HepG2 (cell line): ENCODE measurements around the gene RAD21L1. TPM values are rescaled to one million over a fixed set of nuclear protein-coding genes. Genes with fewer than 3 reads are reported as not detected.

Experiments used
- HOXA7 ChIP-seq: sonication (generic); formaldehyde crosslinking; IDR thresholded peaks from 2 replicates; pipeline ENCODE4 v1.8.1; 2022; ENCODE audit warnings: mild to moderate bottlenecking, missing genetic modification reagents, moderate library complexity
- KIAA2018 ChIP-seq: sonication (generic); formaldehyde crosslinking; IDR thresholded peaks from 2 replicates; pipeline ENCODE4 v1.5.0; 2020; ENCODE audit warnings: mild to moderate bottlenecking, missing genetic modification reagents, borderline replicate concordance
- MED1 ChIP-seq: sonication (generic); formaldehyde crosslinking; IDR thresholded peaks from 2 replicates; pipeline ENCODE4 v1.4.0; 2020; ENCODE audit warnings: missing genetic modification reagents
- SCMH1 ChIP-seq: sonication (generic); formaldehyde crosslinking; IDR thresholded peaks from 2 replicates; pipeline ENCODE4 v1.9.0; 2021; ENCODE audit warnings: missing genetic modification reagents, mild to moderate bottlenecking, borderline replicate concordance
- SIN3A ChIP-seq: IDR thresholded peaks from 2 replicates; pipeline ENCODE4 v1.6.1; 2011; ENCODE audit warnings: low read depth, mild to moderate bottlenecking, control low read depth, low read length, borderline replicate concordance
- ZNF432 ChIP-seq: sonication (generic); formaldehyde crosslinking; IDR thresholded peaks from 2 replicates; pipeline ENCODE4 v1.5.0; 2020; ENCODE audit warnings: missing genetic modification reagents, mild to moderate bottlenecking, borderline replicate concordance
- ZNF703 ChIP-seq: sonication (generic); formaldehyde crosslinking; IDR thresholded peaks from 2 replicates; pipeline ENCODE4 v1.5.1; 2020; ENCODE audit warnings: missing genetic modification reagents, mild to moderate bottlenecking, moderate library complexity, borderline replicate concordance
- ZNF709 ChIP-seq: sonication (generic); formaldehyde crosslinking; IDR thresholded peaks from 2 replicates; pipeline ENCODE4 v1.5.0; 2020; ENCODE audit warnings: mild to moderate bottlenecking, missing genetic modification reagents
- ZNF883 ChIP-seq: sonication (generic); formaldehyde crosslinking; IDR thresholded peaks from 2 replicates; pipeline ENCODE4 v1.5.1; 2020; ENCODE audit warnings: mild to moderate bottlenecking, missing genetic modification reagents; ENCODE audit errors: not compliant biosample characterization
- polyA plus RNA-seq, 8 experiments: library from polyadenylated mRNA; depleted of rRNA in 3 of 8; stranded (reverse) in 7 of 8; unstranded in 1 of 8; fragments of >200 nt; fragmentation: Illumina TruSeq in 4 of 8; extraction: Trizol in 4 of 8; gene quantifications; 2 replicates each; pipeline versions ENCODE4 v1.2.1 to v1.2.3, GENCODE V29; 2011 to 2016; ENCODE audit warnings: low read depth in 4 of 8, missing spikeins in 1 of 8, mixed read lengths in 1 of 8; ENCODE audit not compliant: insufficient read depth in 1 of 8
- total RNA-seq, 5 experiments: library from RNA; depleted of rRNA; stranded (reverse); fragments of >200 nt; fragmentation: Illumina TruSeq; extraction: Trizol; gene quantifications; 2 replicates each; pipeline ENCODE4 v1.2.3, GENCODE V29; 2016; ENCODE audit warnings: low read depth in 1 of 5
- TF ChIP-seq, protein P1 (sequence below): sonication (generic); formaldehyde crosslinking; IDR thresholded peaks from 2 replicates; pipeline ENCODE4 v1.5.0; 2020; ENCODE audit warnings: missing genetic modification reagents
- TF ChIP-seq, protein P2 (sequence below): IDR thresholded peaks from 2 replicates; pipeline ENCODE4 v1.6.1; 2016; ENCODE audit warnings: missing genetic modification reagents, missing compliant biosample characterization
- TF ChIP-seq, protein P3 (sequence below): sonication (generic); formaldehyde crosslinking; IDR thresholded peaks from 2 replicates; pipeline ENCODE4 v1.4.0; 2020; ENCODE audit warnings: missing genetic modification reagents
- TF ChIP-seq, protein P4 (sequence below): sonication (generic); formaldehyde crosslinking; IDR thresholded peaks from 2 replicates; pipeline ENCODE4 v1.9.0; 2021; ENCODE audit warnings: missing genetic modification reagents, borderline replicate concordance
- TF ChIP-seq, protein P5 (sequence below): sonication (generic); formaldehyde crosslinking; IDR thresholded peaks from 2 replicates; pipeline ENCODE4 v1.8.1; 2023; ENCODE audit warnings: missing genetic modification reagents, mild to moderate bottlenecking, borderline replicate concordance

Gene RAD21L1
- total and polyA plus RNA-seq, 2 of the 13 experiments (the other 11 are each of a cell fraction or from before 2014, with no cell fraction given): not detected

- TF ChIP-seq KIAA2018 (CRISPR knock-in tag) (peak; percentile 48; the same call in 1 of the 2 replicates), ZNF703 (CRISPR knock-in tag) (no peak), MED1 (peak; percentile 19; the same call in 1 of the 2 replicates), SCMH1 (no peak), HOXA7 (CRISPR knock-in tag) (no peak; the same call in 1 of the 2 replicates), ZNF709 (no peak), ZNF432 (CRISPR knock-in tag) (no peak), SIN3A (peak; percentile 45; the same call in 1 of the 2 replicates), ZNF883 (CRISPR knock-in tag) (peak; percentile 37)
- TF ChIP-seq, protein P1, sequence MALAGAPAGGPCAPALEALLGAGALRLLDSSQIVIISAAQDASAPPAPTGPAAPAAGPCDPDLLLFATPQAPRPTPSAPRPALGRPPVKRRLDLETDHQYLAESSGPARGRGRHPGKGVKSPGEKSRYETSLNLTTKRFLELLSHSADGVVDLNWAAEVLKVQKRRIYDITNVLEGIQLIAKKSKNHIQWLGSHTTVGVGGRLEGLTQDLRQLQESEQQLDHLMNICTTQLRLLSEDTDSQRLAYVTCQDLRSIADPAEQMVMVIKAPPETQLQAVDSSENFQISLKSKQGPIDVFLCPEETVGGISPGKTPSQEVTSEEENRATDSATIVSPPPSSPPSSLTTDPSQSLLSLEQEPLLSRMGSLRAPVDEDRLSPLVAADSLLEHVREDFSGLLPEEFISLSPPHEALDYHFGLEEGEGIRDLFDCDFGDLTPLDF (CRISPR knock-in tag): no peak
- TF ChIP-seq, protein P2, sequence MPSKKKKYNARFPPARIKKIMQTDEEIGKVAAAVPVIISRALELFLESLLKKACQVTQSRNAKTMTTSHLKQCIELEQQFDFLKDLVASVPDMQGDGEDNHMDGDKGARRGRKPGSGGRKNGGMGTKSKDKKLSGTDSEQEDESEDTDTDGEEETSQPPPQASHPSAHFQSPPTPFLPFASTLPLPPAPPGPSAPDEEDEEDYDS (CRISPR knock-in tag): 0 out of 2 replicates have a peak, but pooled peaks have one; percentile 14
- TF ChIP-seq, protein P3, sequence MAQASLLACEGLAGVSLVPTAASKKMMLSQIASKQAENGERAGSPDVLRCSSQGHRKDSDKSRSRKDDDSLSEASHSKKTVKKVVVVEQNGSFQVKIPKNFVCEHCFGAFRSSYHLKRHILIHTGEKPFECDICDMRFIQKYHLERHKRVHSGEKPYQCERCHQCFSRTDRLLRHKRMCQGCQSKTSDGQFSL: no peak
- TF ChIP-seq, protein P4, sequence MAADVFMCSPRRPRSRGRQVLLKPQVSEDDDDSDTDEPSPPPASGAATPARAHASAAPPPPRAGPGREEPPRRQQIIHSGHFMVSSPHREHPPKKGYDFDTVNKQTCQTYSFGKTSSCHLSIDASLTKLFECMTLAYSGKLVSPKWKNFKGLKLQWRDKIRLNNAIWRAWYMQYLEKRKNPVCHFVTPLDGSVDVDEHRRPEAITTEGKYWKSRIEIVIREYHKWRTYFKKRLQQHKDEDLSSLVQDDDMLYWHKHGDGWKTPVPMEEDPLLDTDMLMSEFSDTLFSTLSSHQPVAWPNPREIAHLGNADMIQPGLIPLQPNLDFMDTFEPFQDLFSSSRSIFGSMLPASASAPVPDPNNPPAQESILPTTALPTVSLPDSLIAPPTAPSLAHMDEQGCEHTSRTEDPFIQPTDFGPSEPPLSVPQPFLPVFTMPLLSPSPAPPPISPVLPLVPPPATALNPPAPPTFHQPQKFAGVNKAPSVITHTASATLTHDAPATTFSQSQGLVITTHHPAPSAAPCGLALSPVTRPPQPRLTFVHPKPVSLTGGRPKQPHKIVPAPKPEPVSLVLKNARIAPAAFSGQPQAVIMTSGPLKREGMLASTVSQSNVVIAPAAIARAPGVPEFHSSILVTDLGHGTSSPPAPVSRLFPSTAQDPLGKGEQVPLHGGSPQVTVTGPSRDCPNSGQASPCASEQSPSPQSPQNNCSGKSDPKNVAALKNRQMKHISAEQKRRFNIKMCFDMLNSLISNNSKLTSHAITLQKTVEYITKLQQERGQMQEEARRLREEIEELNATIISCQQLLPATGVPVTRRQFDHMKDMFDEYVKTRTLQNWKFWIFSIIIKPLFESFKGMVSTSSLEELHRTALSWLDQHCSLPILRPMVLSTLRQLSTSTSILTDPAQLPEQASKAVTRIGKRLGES (CRISPR knock-in tag): no peak
- TF ChIP-seq, protein P5, sequence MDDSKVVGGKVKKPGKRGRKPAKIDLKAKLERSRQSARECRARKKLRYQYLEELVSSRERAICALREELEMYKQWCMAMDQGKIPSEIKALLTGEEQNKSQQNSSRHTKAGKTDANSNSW (CRISPR knock-in tag): peak; percentile 55; the same call in 1 of the 2 replicates
These were observed 41.1 kb upstream of the RAD21L1 start, which contains the start of gene TMEM74B (continued) for GRCh38 chr20:1184638-1185315.
